ENCODE data around the gene NDUFC2.

- TF ChIP-seq, protein P1, sequence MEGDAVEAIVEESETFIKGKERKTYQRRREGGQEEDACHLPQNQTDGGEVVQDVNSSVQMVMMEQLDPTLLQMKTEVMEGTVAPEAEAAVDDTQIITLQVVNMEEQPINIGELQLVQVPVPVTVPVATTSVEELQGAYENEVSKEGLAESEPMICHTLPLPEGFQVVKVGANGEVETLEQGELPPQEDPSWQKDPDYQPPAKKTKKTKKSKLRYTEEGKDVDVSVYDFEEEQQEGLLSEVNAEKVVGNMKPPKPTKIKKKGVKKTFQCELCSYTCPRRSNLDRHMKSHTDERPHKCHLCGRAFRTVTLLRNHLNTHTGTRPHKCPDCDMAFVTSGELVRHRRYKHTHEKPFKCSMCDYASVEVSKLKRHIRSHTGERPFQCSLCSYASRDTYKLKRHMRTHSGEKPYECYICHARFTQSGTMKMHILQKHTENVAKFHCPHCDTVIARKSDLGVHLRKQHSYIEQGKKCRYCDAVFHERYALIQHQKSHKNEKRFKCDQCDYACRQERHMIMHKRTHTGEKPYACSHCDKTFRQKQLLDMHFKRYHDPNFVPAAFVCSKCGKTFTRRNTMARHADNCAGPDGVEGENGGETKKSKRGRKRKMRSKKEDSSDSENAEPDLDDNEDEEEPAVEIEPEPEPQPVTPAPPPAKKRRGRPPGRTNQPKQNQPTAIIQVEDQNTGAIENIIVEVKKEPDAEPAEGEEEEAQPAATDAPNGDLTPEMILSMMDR (IDR thresholded peaks at IDR 0.05), result no peak
- TF ChIP-seq ZFX (IDR thresholded peaks at IDR 0.05; ENCODE audit: borderline replicate concordance), result no peak
Measured at GRCh38 chr11:78050964-78051831, 28.5 kb downstream of the NDUFC2 start.
